Measurements from ENCODE around the gene SAE1.

The SAE1 gene

DNA sequence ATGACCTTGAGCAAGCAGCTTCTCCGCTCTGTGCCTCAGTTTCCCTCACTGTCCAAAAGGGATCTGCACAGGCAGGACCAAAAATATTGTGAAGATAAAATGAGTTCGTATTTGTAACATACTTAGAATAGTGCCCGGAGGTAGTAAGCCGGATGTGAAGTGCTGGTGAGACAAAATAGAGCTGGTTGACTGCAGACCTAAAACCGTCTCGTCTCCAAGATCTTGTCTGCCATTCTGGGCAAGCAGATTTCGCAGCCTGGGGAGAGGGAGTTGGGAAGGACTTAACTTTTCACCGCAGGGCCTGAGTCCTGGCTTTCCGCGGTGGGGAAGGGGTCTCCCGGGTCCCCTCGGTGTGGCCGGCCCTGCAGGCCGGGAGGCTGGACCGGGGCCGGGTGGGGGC, 108.5 kb downstream of the SAE1 start:
- H3K4me3 ChIP-seq (ENCODE audit: low read length), result no peak overlapping the region
- TF ChIP-seq, protein P1, sequence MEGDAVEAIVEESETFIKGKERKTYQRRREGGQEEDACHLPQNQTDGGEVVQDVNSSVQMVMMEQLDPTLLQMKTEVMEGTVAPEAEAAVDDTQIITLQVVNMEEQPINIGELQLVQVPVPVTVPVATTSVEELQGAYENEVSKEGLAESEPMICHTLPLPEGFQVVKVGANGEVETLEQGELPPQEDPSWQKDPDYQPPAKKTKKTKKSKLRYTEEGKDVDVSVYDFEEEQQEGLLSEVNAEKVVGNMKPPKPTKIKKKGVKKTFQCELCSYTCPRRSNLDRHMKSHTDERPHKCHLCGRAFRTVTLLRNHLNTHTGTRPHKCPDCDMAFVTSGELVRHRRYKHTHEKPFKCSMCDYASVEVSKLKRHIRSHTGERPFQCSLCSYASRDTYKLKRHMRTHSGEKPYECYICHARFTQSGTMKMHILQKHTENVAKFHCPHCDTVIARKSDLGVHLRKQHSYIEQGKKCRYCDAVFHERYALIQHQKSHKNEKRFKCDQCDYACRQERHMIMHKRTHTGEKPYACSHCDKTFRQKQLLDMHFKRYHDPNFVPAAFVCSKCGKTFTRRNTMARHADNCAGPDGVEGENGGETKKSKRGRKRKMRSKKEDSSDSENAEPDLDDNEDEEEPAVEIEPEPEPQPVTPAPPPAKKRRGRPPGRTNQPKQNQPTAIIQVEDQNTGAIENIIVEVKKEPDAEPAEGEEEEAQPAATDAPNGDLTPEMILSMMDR (IDR thresholded peaks at IDR 0.05; ENCODE audit: insufficient read depth, low read depth, low read length, missing control alignments), result no peak
- DNase-seq (ENCODE audit: low read depth), result no peak

GRCh38 chr19:47239610-47240296, 109.1 kb downstream of the SAE1 start:
- H3K4me3 ChIP-seq (ENCODE audit: low read length), result no peak overlapping the region
- peak; percentile 57 for DNase-seq (ENCODE audit: low read depth)
- TF ChIP-seq, protein P1 (IDR thresholded peaks at IDR 0.05; ENCODE audit: insufficient read depth, low read depth, low read length, missing control alignments), result no peak

DNA sequence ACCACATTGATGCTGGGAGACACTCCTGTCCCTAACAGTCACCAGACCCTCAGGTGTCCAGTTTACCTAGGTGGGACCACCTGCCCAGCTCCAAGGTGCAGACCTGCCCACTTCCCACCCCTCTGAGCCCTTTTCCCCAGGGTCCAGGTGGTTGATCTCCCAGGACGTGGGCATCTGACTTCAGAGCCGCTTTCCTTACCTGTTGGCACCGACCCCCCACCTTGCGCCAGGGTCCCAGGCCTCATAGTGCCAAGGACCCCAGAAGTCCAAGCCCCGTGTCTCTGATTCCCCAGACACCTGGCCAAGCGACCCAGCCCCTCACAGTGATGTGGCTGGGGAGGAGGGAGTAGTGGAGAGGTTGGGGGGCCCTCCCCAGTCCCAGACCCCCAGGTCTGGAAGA, 109.9 kb downstream of the SAE1 start:
- TF ChIP-seq, protein P1 (IDR thresholded peaks at IDR 0.05; ENCODE audit: insufficient read depth, low read depth, low read length, missing control alignments), result no peak
- no peak for DNase-seq (ENCODE audit: low read depth)
- H3K4me3 ChIP-seq (ENCODE audit: low read length), result no peak overlapping the region

DNA sequence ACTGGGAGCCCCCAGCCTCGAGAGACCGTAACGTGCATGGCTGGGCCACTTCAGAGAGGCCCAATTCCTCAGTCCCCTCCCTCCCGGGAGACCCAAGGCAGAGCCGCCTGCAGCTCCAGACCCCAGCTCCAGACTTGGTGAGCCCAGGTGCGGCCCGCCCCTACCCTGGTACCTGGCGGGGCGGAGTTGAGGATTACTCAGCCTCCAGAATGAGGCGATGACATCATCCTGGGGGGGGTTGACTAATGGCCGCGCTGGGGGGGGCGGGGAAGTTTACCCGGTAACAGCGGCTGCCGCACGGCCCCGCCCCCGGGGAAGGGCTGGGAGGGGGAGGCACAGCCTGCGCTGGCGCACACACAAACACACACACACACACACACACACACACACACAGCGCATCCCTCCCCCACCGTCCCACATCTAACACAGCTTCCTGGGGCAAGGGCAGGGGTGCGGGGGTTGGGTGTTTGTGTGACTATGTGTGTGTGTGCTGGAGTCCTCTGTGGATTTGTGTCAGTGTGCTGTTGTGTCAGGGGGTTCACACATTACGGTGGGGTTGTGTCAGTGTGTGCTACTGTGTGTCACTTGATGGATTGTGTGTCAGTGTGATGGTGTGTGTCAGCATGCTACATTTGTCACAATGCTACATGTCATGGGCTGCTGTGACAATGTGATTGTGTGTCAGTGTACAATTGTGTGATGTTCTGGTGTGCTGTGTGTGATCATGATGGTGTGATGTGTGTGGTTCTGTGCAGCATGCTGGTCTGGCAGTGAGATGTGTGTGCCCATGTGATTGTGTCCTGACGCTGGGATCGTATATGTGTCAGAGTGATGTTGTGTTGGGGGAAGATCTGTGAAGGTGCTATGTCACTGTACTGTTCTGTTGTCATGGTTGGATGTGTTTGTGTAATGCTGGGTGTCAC, 110.6 kb downstream of the SAE1 start:
- peak; percentile 95 for DNase-seq (ENCODE audit: low read depth)
- TF ChIP-seq, protein P1 (IDR thresholded peaks at IDR 0.05; ENCODE audit: insufficient read depth, low read depth, low read length, missing control alignments), result no peak
- no peak overlapping the region for H3K4me3 ChIP-seq (ENCODE audit: low read length)

- TF ChIP-seq, protein P1 (IDR thresholded peaks at IDR 0.05; ENCODE audit: insufficient read depth, low read depth, low read length, missing control alignments), result no peak
- no peak for DNase-seq (ENCODE audit: low read depth)
- H3K4me3 ChIP-seq (ENCODE audit: low read length), result no peak overlapping the region
Observed at GRCh38 chr19:47241919-47242577, 111.4 kb downstream of the SAE1 start.

DNA sequence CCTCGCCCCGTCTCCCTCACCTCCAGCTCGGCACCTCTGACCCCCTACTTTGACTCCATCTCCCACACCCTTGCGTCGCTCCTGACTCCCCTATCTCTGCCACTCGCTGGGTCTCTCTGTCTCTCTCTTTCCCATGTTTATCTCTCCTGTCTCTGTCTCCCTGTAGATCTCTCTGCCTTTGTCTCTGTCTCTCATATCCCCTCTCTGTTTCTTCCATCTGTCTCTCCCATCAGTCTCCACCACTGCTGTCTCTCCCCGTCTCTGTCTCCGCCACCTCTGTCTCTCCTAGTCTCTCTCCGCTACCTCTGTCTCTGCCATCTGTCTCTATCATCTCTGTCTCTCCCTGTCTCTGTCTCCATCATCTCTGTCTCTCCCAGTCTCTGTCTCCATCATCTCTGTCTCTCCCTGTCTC, 112.7 kb downstream of the SAE1 start:
- H3K4me3 ChIP-seq (ENCODE audit: low read length), result peak overlapping the region; percentile 45
- TF ChIP-seq, protein P1 (IDR thresholded peaks at IDR 0.05; ENCODE audit: insufficient read depth, low read depth, low read length, missing control alignments), result no peak
- DNase-seq (ENCODE audit: low read depth), result no peak

Measured in epithelial cell of esophagus (primary cell).